Liver (tissue), 9 donors: ENCODE data around the gene CBL. TPM values are rescaled to one million over a fixed set of nuclear protein-coding genes. Genes with fewer than 3 reads are reported as not detected.

Experiments
- DNase-seq: peaks from one replicate; pipeline ENCODE4 v3.0.0-alpha.2; 2017; ENCODE audit warnings: low spot score
- H3K27ac ChIP-seq, 2 donors: one replicate each; pipeline ENCODE4 v1.7.0; 2013; ENCODE audit warnings: inconsistent platforms in 2 of 2, low read length in 2 of 2, control low read depth in 1 of 2, low read depth in 1 of 2, mild to moderate bottlenecking in 1 of 2
- H3K27me3 ChIP-seq, 4 donors: one replicate each; pipeline versions ENCODE4 v1.6.1 to v1.7.0; 2013; ENCODE audit warnings: low read length in 3 of 4, inconsistent platforms in 1 of 4, mild to moderate bottlenecking in 1 of 4, moderate library complexity in 1 of 4; ENCODE audit not compliant: control insufficient read depth in 4 of 4, insufficient read depth in 4 of 4
- H3K36me3 ChIP-seq, 4 donors: one replicate each; pipeline versions ENCODE4 v1.6.1 to v1.7.0; 2013; ENCODE audit warnings: low read length in 3 of 4, mild to moderate bottlenecking in 3 of 4, low read depth in 1 of 4, moderate library complexity in 1 of 4; ENCODE audit not compliant: control insufficient read depth in 4 of 4, insufficient read depth in 3 of 4
- H3K4me1 ChIP-seq, 4 donors: one replicate each; pipeline versions ENCODE4 v1.6.1 to v1.7.0; 2013; ENCODE audit warnings: low read length in 3 of 4, mild to moderate bottlenecking in 3 of 4, moderate library complexity in 1 of 4; ENCODE audit not compliant: control insufficient read depth in 4 of 4, insufficient read depth in 4 of 4
- H3K4me3 ChIP-seq, 3 donors: one replicate each; pipeline versions ENCODE4 v1.6.1 to v1.7.0; 2013; ENCODE audit warnings: low read length in 3 of 3, control low read depth in 1 of 3, low read depth in 1 of 3, mild to moderate bottlenecking in 1 of 3
- H3K9ac ChIP-seq, 2 donors: one replicate each; pipeline ENCODE4 v1.7.0; 2013; ENCODE audit warnings: low read length in 2 of 2, mild to moderate bottlenecking in 2 of 2, moderate library complexity in 2 of 2, control low read depth in 1 of 2, low read depth in 1 of 2
- H3K9me3 ChIP-seq, 4 donors: one replicate each; pipeline versions ENCODE4 v1.6.1 to v1.7.0; 2013; ENCODE audit warnings: low read length in 3 of 4; ENCODE audit not compliant: control insufficient read depth in 4 of 4
- ATF3 ChIP-seq: IDR thresholded peaks from 2 replicates; pipeline ENCODE4 v1.6.1; 2016; ENCODE audit warnings: antibody characterized with exemption
- CTCF ChIP-seq: fragments of 150-350 bp; IDR thresholded peaks from 2 replicates; pipeline ENCODE4 v1.5.1; 2017; ENCODE audit warnings: improper control_type of control experiment, low read depth, low read length; ENCODE audit not compliant: missing input control
- EGR1 ChIP-seq, 2 donors: IDR thresholded peaks; 2 replicates each; pipeline ENCODE4 v1.6.1; 2016 to 2018; ENCODE audit warnings: antibody characterized with exemption in 2 of 2, low read depth in 2 of 2
- FOXA1 ChIP-seq: IDR thresholded peaks from 2 replicates; pipeline ENCODE4 v1.6.1; 2016; ENCODE audit warnings: antibody characterized with exemption
- GABPA ChIP-seq, 2 donors: IDR thresholded peaks in 1 of 2; conservative IDR thresholded peaks in 1 of 2; 2 replicates each; pipeline ENCODE4 v1.6.1; 2016; ENCODE audit warnings: antibody characterized with exemption in 2 of 2, mild to moderate bottlenecking in 1 of 2, moderate library complexity in 1 of 2
- HNF4A ChIP-seq, 2 donors: conservative IDR thresholded peaks; 2 replicates each; pipeline ENCODE4 v1.6.1; 2016; ENCODE audit warnings: antibody characterized with exemption in 2 of 2, mild to moderate bottlenecking in 2 of 2
- HNF4G ChIP-seq: IDR thresholded peaks from 2 replicates; pipeline ENCODE4 v1.6.1; 2016; ENCODE audit warnings: antibody characterized with exemption
- JUND ChIP-seq, 2 donors: IDR thresholded peaks; 2 replicates each; pipeline ENCODE4 v1.6.1; 2016; ENCODE audit warnings: antibody characterized with exemption in 2 of 2
- MAX ChIP-seq: IDR thresholded peaks from 2 replicates; pipeline ENCODE4 v1.6.1; 2016; ENCODE audit warnings: antibody characterized with exemption
- NR2F2 ChIP-seq: IDR thresholded peaks from 2 replicates; pipeline ENCODE4 v1.6.1; 2016; ENCODE audit warnings: antibody characterized with exemption
- RAD21 ChIP-seq, 2 donors: IDR thresholded peaks; 2 replicates each; pipeline ENCODE4 v1.6.1; 2016; ENCODE audit warnings: antibody characterized with exemption in 2 of 2, mild to moderate bottlenecking in 2 of 2
- RXRA ChIP-seq, 2 donors: IDR thresholded peaks; 2 replicates each; pipeline ENCODE4 v1.6.1; 2017 to 2018; ENCODE audit warnings: antibody characterized with exemption in 2 of 2, mild to moderate bottlenecking in 1 of 2
- SP1 ChIP-seq: IDR thresholded peaks from 2 replicates; pipeline ENCODE4 v1.6.1; 2018; ENCODE audit warnings: antibody characterized with exemption, mild to moderate bottlenecking
- ZBTB33 ChIP-seq: IDR thresholded peaks from 2 replicates; pipeline ENCODE4 v1.6.1; 2016; ENCODE audit warnings: antibody characterized with exemption
- WGBS: extraction: QIAGEN DNeasy Blood & Tissue Kit; methylation state at CpG from one replicate; pipeline ENCODE4 v1.1.7; 2013; 5-methylcytosine and 5-hydroxymethylcytosine counted together
- polyA plus RNA-seq, 2 donors: library from polyadenylated mRNA; stranded (reverse) in 1 of 2; unstranded in 1 of 2; fragments of 200-250 nt in 1 of 2; fragments of >200 nt in 1 of 2; fragmentation: Nextera tagmentation in 1 of 2; extraction: Ambion mirVana in 1 of 2; gene quantifications; one replicate each; pipeline versions ENCODE4 v1.2.1 to v1.2.3, GENCODE V29; 2013 to 2015
- total RNA-seq, 2 donors: library from RNA; depleted of rRNA; stranded (reverse); fragments of >200 nt; gene quantifications; one replicate each; pipeline ENCODE4 v1.2.3, GENCODE V29; 2014
- donor health status: healthy.
- donor health status: healthy.
- donor health status: healthy.
- donor health status: healthy.
- donor health status: healthy.

The CBL gene
- total and polyA plus RNA-seq, 4 donors, result 1.6 to 5.5 (median 3.5) TPM

- no peak overlapping the region for H3K27ac ChIP-seq
- H3K4me1 ChIP-seq, result peaks cover 0 to 23% (median 14%) of the 10 kb centered on the region in 4 donors
- no peaks in the 10 kb centered on the region for H3K9me3 ChIP-seq
- H3K27me3 ChIP-seq, result no peaks in the 10 kb centered on the region
- 84% methylated on average over 10 of the region's 10 CpGs for WGBS
- no peak for DNase-seq
- peaks cover 0 to 20% (median 4%) of the 10 kb centered on the region in 4 donors for H3K36me3 ChIP-seq
- no peak overlapping the region for H3K9ac ChIP-seq
- H3K4me3 ChIP-seq, result no peak overlapping the region
- TF ChIP-seq ZBTB33 (no peak), EGR1 (IDR thresholded peaks at IDR 0.05; ENCODE audit: low read depth in 2 of 2) (no peak), SP1 (no peak), FOXA1 (no peak), RXRA (IDR thresholded peaks at IDR 0.05) (no peak), HNF4G (no peak)
These were observed 26.2 kb upstream of the CBL start for GRCh38 chr11:119179983-119180382.

GRCh38 chr11:119180729-119181676, 25.1 kb upstream of the CBL start:
- Histone ChIP-seq H3K9me3 (no peaks in the 10 kb centered on the region), H3K36me3 (peaks cover 0 to 11% (median 2%) of the 10 kb centered on the region in 4 donors), H3K4me1 (peaks cover 0 to 23% (median 14%) of the 10 kb centered on the region in 4 donors), H3K27me3 (no peaks in the 10 kb centered on the region), H3K4me3 (no peak overlapping the region), H3K9ac (no peak overlapping the region), H3K27ac (no peak overlapping the region)
- TF ChIP-seq SP1 (peak; percentile 1), CTCF (no peak), HNF4A (conservative IDR thresholded peaks at IDR 0.05) (peak in 1 of 2 donors; percentile 44), RXRA (IDR thresholded peaks at IDR 0.05) (peak; percentile 77 to 87), ATF3 (no peak), NR2F2 (peak; percentile 82)
- 61% methylated on average over 6 of the region's 6 CpGs for WGBS
- DNase-seq, result no peak

GRCh38 chr11:119181677-119182412, 24.3 kb upstream of the CBL start:
- Histone ChIP-seq H3K9ac (no peak overlapping the region), H3K4me3 (no peak overlapping the region), H3K4me1 (peaks cover 0 to 23% (median 14%) of the 10 kb centered on the region in 4 donors), H3K27ac (no peak overlapping the region), H3K36me3 (peaks cover 0 to 11% (median 1%) of the 10 kb centered on the region in 4 donors), H3K9me3 (no peaks in the 10 kb centered on the region), H3K27me3 (no peaks in the 10 kb centered on the region)
- 87% methylated on average over 17 of the region's 17 CpGs for WGBS
- no peak for DNase-seq
- TF ChIP-seq HNF4A (conservative IDR thresholded peaks at IDR 0.05) (no peak), FOXA1 (no peak), ZBTB33 (no peak), ATF3 (no peak), MAX (no peak), HNF4G (no peak), EGR1 (IDR thresholded peaks at IDR 0.05; ENCODE audit: low read depth in 2 of 2) (no peak), RXRA (IDR thresholded peaks at IDR 0.05) (no peak), NR2F2 (no peak), RAD21 (IDR thresholded peaks at IDR 0.05) (no peak), SP1 (no peak), JUND (IDR thresholded peaks at IDR 0.05) (no peak), GABPA (IDR thresholded peaks at IDR 0.05 in 1 of 2, conservative IDR thresholded peaks at IDR 0.05 in 1 of 2) (no peak)
